ENCODE data around the gene IQCB1. TPM values are rescaled to one million over a fixed set of nuclear protein-coding genes. Genes with fewer than 3 reads are reported as not detected.

The IQCB1 gene
- total and polyA plus RNA-seq, 9 of the 15 experiments (the other 6 are each of a cell fraction or from before 2014, with no cell fraction given): 21.1 to 38.1 (median 27.5) TPM

DNA sequence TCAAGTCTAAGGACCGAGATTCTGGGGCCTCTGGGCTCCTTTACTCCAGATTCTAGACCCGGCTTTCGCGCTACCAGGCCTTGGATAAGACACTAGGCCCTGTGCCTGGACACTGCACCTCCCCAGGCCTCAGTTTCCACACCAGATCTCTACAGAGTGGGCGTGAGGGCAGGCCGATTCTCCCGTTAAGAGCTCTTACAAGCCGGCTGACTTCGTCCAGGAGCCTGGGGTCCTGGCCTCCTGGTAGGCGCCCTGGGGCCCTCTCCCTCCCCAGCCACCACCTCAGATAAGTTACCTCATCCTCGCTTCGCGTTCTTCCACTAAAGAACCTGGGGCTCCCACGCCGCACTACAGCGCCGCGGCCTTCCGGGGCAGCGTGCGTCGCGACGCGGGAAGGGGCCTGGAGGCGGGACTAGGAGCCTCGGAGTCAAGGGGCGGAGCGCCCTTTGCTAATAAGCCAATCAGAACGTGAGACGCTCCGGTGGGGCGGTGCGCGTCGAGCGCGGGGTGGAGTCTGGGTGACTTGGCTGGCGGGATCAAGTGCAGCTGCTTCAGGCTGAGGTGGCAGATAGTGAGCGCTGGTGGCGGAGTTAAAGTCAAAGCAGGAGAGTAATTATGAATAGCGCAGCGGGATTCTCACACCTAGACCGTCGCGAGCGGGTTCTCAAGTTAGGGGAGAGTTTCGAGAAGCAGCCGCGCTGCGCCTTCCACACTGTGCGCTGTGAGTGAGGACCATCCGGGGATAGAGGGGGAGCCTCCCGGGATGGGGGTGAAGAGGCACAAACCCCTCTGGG, at the start of gene IQCB1, which contains the start of gene EAF2 (continued):
- TF ChIP-seq, protein P1, sequence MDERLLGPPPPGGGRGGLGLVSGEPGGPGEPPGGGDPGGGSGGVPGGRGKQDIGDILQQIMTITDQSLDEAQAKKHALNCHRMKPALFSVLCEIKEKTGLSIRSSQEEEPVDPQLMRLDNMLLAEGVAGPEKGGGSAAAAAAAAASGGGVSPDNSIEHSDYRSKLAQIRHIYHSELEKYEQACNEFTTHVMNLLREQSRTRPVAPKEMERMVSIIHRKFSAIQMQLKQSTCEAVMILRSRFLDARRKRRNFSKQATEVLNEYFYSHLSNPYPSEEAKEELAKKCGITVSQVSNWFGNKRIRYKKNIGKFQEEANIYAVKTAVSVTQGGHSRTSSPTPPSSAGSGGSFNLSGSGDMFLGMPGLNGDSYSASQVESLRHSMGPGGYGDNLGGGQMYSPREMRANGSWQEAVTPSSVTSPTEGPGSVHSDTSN (CRISPR knock-in tag; IDR thresholded peaks at IDR 0.05; ENCODE audit: low read depth): no peak
- TF ChIP-seq, protein P1 (tag; conservative IDR thresholded peaks at IDR 0.05; ENCODE audit: low read depth): no peak
- TF ChIP-seq ZNF24 (IDR thresholded peaks at IDR 0.05): peak; percentile 44; the same call in 1 of the 2 replicates
- peak; percentile 74 for TF ChIP-seq EP400 (IDR thresholded peaks at IDR 0.05)
- TF ChIP-seq NCOA1 (IDR thresholded peaks at IDR 0.05; ENCODE audit: low read depth): no peak
- TF ChIP-seq, protein P2, sequence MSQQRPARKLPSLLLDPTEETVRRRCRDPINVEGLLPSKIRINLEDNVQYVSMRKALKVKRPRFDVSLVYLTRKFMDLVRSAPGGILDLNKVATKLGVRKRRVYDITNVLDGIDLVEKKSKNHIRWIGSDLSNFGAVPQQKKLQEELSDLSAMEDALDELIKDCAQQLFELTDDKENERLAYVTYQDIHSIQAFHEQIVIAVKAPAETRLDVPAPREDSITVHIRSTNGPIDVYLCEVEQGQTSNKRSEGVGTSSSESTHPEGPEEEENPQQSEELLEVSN (IDR thresholded peaks at IDR 0.05; ENCODE audit: borderline replicate concordance in 1 of 2, extremely low read depth in 1 of 2, insufficient read depth in 1 of 2, insufficient read length in 1 of 2, low read depth in 1 of 2, low read length in 1 of 2, poor library complexity in 1 of 2, severe bottlenecking in 1 of 2): peak; percentile 93 to 95
- TF ChIP-seq, protein P3, sequence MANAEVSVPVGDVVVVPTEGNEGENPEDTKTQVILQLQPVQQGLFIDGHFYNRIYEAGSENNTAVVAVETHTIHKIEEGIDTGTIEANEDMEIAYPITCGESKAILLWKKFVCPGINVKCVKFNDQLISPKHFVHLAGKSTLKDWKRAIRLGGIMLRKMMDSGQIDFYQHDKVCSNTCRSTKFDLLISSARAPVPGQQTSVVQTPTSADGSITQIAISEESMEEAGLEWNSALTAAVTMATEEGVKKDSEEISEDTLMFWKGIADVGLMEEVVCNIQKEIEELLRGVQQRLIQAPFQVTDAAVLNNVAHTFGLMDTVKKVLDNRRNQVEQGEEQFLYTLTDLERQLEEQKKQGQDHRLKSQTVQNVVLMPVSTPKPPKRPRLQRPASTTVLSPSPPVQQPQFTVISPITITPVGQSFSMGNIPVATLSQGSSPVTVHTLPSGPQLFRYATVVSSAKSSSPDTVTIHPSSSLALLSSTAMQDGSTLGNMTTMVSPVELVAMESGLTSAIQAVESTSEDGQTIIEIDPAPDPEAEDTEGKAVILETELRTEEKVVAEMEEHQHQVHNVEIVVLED (CRISPR knock-in tag; IDR thresholded peaks at IDR 0.05): peak; percentile 79; the same call in 1 of the 2 replicates
- 0 out of 2 replicates have a peak, but pooled peaks have one; percentile 20 for TF ChIP-seq KLF13 (tag; IDR thresholded peaks at IDR 0.05; ENCODE audit: borderline replicate concordance, low read depth)
- peak; percentile 87 for TF ChIP-seq PHF8 (IDR thresholded peaks at IDR 0.05; ENCODE audit: borderline replicate concordance, low read length)
- TF ChIP-seq, protein P4, sequence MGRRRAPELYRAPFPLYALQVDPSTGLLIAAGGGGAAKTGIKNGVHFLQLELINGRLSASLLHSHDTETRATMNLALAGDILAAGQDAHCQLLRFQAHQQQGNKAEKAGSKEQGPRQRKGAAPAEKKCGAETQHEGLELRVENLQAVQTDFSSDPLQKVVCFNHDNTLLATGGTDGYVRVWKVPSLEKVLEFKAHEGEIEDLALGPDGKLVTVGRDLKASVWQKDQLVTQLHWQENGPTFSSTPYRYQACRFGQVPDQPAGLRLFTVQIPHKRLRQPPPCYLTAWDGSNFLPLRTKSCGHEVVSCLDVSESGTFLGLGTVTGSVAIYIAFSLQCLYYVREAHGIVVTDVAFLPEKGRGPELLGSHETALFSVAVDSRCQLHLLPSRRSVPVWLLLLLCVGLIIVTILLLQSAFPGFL (CRISPR knock-in tag; IDR thresholded peaks at IDR 0.05): no peak
- peak; percentile 65 for TF ChIP-seq HDAC3 (IDR thresholded peaks at IDR 0.05; ENCODE audit: borderline replicate concordance, partially characterized antibody)
- TF ChIP-seq ZNF217 (CRISPR knock-in tag; IDR thresholded peaks at IDR 0.05): no peak
- TF ChIP-seq ZFP36 (IDR thresholded peaks at IDR 0.05; ENCODE audit: low read depth, low read length, partially characterized antibody): no peak
- TF ChIP-seq SMARCE1 (IDR thresholded peaks at IDR 0.05): no peak
- peak; percentile 63; the same call in 1 of the 2 replicates for TF ChIP-seq FOXP1 (CRISPR knock-in tag; IDR thresholded peaks at IDR 0.05)
- TF ChIP-seq FOXJ2 (tag; IDR thresholded peaks at IDR 0.05): no peak
- TF ChIP-seq HDGF (IDR thresholded peaks at IDR 0.05): no peak
- TF ChIP-seq, protein P5, sequence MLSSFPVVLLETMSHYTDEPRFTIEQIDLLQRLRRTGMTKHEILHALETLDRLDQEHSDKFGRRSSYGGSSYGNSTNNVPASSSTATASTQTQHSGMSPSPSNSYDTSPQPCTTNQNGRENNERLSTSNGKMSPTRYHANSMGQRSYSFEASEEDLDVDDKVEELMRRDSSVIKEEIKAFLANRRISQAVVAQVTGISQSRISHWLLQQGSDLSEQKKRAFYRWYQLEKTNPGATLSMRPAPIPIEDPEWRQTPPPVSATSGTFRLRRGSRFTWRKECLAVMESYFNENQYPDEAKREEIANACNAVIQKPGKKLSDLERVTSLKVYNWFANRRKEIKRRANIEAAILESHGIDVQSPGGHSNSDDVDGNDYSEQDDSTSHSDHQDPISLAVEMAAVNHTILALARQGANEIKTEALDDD (IDR thresholded peaks at IDR 0.05): no peak

Data from K562 (cell line).